ENCODE results near the gene LCN12. TPM values are rescaled to one million over a fixed set of nuclear protein-coding genes. Genes with fewer than 3 reads are reported as not detected.

Gene LCN12
- total RNA-seq = 2.1 TPM
- long read RNA-seq, partial matches to known transcripts = 0 of 1 reads
- long read RNA-seq, other reads (novel, unspliced or antisense) = 1 of 1 reads

GRCh38 chr9:136951541-136952320 lies at the start of gene LCN12:
Gene LCN12, plus strand, starts transcription at chr9:136952273. Its CDS starts 55 bp downstream, at chr9:136952328.
- intact Hi-C loops (cut with DNase I) = no loop called here
- ATAC-seq (ENCODE audit: poor library complexity) (no peak), DNase-seq (peak; percentile 38)

GRCh38 chr9:136903041-136903554 lies 49.0 kb upstream of the LCN12 start:
- peak; percentile 58 for DNase-seq
- ATAC-seq (ENCODE audit: poor library complexity) = peak; percentile 47
- intact Hi-C loops (cut with DNase I) = no loop called here

GRCh38 chr9:136906266-136906665 lies 45.8 kb upstream of the LCN12 start:
- intact Hi-C loops (cut with DNase I) = no loop called here
- ATAC-seq (ENCODE audit: poor library complexity) = no peak
- no peak for DNase-seq

GRCh38 chr9:136907011-136907914 lies 44.8 kb upstream of the LCN12 start:
- intact Hi-C loops (cut with DNase I) = no loop called here
- DNase-seq (no peak), ATAC-seq (ENCODE audit: poor library complexity) (no peak)

GRCh38 chr9:136910197-136910900 lies 41.7 kb upstream of the LCN12 start:
- intact Hi-C loops (cut with DNase I) = no loop called here
- DNase-seq (no peak), ATAC-seq (ENCODE audit: poor library complexity) (no peak)

GRCh38 chr9:136910901-136911245 lies 41.2 kb upstream of the LCN12 start:
- DNase-seq (no peak), ATAC-seq (ENCODE audit: poor library complexity) (no peak)
- intact Hi-C loops (cut with DNase I) = no loop called here

- no peak for DNase-seq
- intact Hi-C loops (cut with DNase I) = no loop called here
- ATAC-seq (ENCODE audit: poor library complexity) = no peak
Measured at GRCh38 chr9:136913701-136914438, 38.2 kb upstream of the LCN12 start.

- ATAC-seq (ENCODE audit: poor library complexity) (no peak), DNase-seq (no peak)
- intact Hi-C loops (cut with DNase I) = no loop called here
Measured at GRCh38 chr9:136915632-136916329, 36.3 kb upstream of the LCN12 start.

- intact Hi-C loops (cut with DNase I) = no loop called here
- DNase-seq (no peak), ATAC-seq (ENCODE audit: poor library complexity) (no peak)
Measured at GRCh38 chr9:136916330-136917184, 35.5 kb upstream of the LCN12 start.

- no peak for ATAC-seq (ENCODE audit: poor library complexity)
Measured at GRCh38 chr9:136917902-136918301, 34.2 kb upstream of the LCN12 start.

GRCh38 chr9:136920069-136920468 lies 32.0 kb upstream of the LCN12 start:
- ATAC-seq (ENCODE audit: poor library complexity) = no peak
- intact Hi-C loops (cut with DNase I) = no loop called here
- no peak for DNase-seq

More at GRCh38 chr9:136917902-136918301, 34.2 kb upstream of the LCN12 start:
- DNase-seq = no peak
- intact Hi-C loops (cut with DNase I) = no loop called here

- no peak for DNase-seq
- ATAC-seq (ENCODE audit: poor library complexity) = no peak
- intact Hi-C loops (cut with DNase I) = no loop called here
Measured at GRCh38 chr9:136920734-136921231, 31.3 kb upstream of the LCN12 start.

GRCh38 chr9:136921307-136921706 lies 30.8 kb upstream of the LCN12 start:
- DNase-seq (no peak), ATAC-seq (ENCODE audit: poor library complexity) (peak; percentile 52)
- intact Hi-C loops (cut with DNase I) = no loop called here

GRCh38 chr9:136921718-136922117 lies 30.4 kb upstream of the LCN12 start:
- ATAC-seq (ENCODE audit: poor library complexity) (peak; percentile 84), DNase-seq (peak; percentile 66)
- intact Hi-C loops (cut with DNase I) = no loop called here

GRCh38 chr9:136922540-136922939 lies 29.5 kb upstream of the LCN12 start:
- DNase-seq (no peak), ATAC-seq (ENCODE audit: poor library complexity) (no peak)
- intact Hi-C loops (cut with DNase I) = no loop called here

- DNase-seq (no peak), ATAC-seq (ENCODE audit: poor library complexity) (no peak)
- intact Hi-C loops (cut with DNase I) = no loop called here
Measured at GRCh38 chr9:136923881-136924280, 28.2 kb upstream of the LCN12 start.

Data from Right ventricle myocardium superior (tissue), 1 donor.